OCI-LY7 (cell line): Measurements from ENCODE around the gene C1orf159. TPM values are rescaled to one million over a fixed set of nuclear protein-coding genes. Genes with fewer than 3 reads are reported as not detected.

Experiments
- BruUV-seq: library from RNA; stranded (reverse); fragments of 400-500 nt; replicated peaks from 2 replicates; lab custom pipeline; 2021; lab: Mats Ljungman, UMichigan
- CTCF ChIA-PET: fragments of 300-600 bp; sonication (Branson Sonifier 250); formaldehyde crosslinking; loops from one replicate; lab custom pipeline; 2022; ENCODE audit warnings: antibody characterized with exemption; ENCODE audit not compliant: unreplicated experiment; lab: Charles Lee
- POLR2A ChIA-PET: fragments of 300-600 bp; sonication (Branson Sonifier 250); formaldehyde crosslinking; loops from one replicate; lab custom pipeline; 2022; ENCODE audit warnings: antibody characterized with exemption; lab: Charles Lee
- DNase-seq: peaks from one replicate; pipeline ENCODE4 v3.0.0-alpha.2; 2015; ENCODE audit warnings: low spot score
- H2AFZ ChIP-seq: fragments of 200-600 bp; sonication (generic), shearing (Covaris generic); 2 replicates; pipeline ENCODE4 v1.6.1; 2014; ENCODE audit warnings: mild to moderate bottlenecking, antibody characterized with exemption, low read length, moderate library complexity
- H3K27ac ChIP-seq: fragments of 200-600 bp; sonication (generic); 2 replicates; pipeline ENCODE4 v1.5.1; 2014; ENCODE audit warnings: mixed run types, low read depth, mild to moderate bottlenecking, moderate library complexity, low read length, inconsistent platforms; ENCODE audit not compliant: poor library complexity, severe bottlenecking
- H3K36me3 ChIP-seq: fragments of 200-600 bp; sonication (generic); 2 replicates; pipeline ENCODE4 v1.6.1; 2014; ENCODE audit warnings: mild to moderate bottlenecking, antibody characterized with exemption, low read length, moderate library complexity, mixed read lengths; ENCODE audit not compliant: insufficient read depth
- H3K4me1 ChIP-seq: fragments of 200-600 bp; sonication (generic); 2 replicates; pipeline ENCODE4 v1.5.1; 2014; ENCODE audit warnings: mild to moderate bottlenecking, low read length; ENCODE audit not compliant: insufficient read depth, poor library complexity, severe bottlenecking
- H3K4me2 ChIP-seq: fragments of 200-600 bp; sonication (generic); 2 replicates; pipeline ENCODE4 v1.6.1; 2014; ENCODE audit warnings: mild to moderate bottlenecking, low read length
- H3K4me3 ChIP-seq: fragments of 200-600 bp; sonication (generic); 2 replicates; pipeline ENCODE4 v1.5.1; 2014; ENCODE audit warnings: mild to moderate bottlenecking, low read depth, low read length; ENCODE audit not compliant: poor library complexity, severe bottlenecking
- H3K79me2 ChIP-seq: fragments of 200-600 bp; sonication (generic); 2 replicates; pipeline ENCODE4 v1.6.1; 2016; ENCODE audit warnings: low read depth, mild to moderate bottlenecking, low read length, moderate library complexity, mixed read lengths; ENCODE audit not compliant: insufficient read depth
- H3K9me2 ChIP-seq: fragments of 200-600 bp; sonication (generic); 2 replicates; pipeline ENCODE4 v1.6.1; 2016; ENCODE audit warnings: mild to moderate bottlenecking, low read length, mixed read lengths; ENCODE audit not compliant: insufficient read depth
- H3K9me3 ChIP-seq: fragments of 200-600 bp; sonication (generic); 2 replicates; pipeline ENCODE4 v1.6.1; 2014; ENCODE audit warnings: mild to moderate bottlenecking, mixed run types, low read length, mixed read lengths
- H4K20me1 ChIP-seq: fragments of 200-600 bp; sonication (generic); 2 replicates; pipeline ENCODE4 v1.6.1; 2014; ENCODE audit warnings: mild to moderate bottlenecking, antibody characterized with exemption, low read length, moderate library complexity, mixed read lengths; ENCODE audit not compliant: insufficient read depth
- EZH2phosphoT487 ChIP-seq: fragments of 200-600 bp; sonication (generic); IDR thresholded peaks from 2 replicates; pipeline ENCODE4 v1.6.1; 2018; ENCODE audit warnings: low read depth, borderline replicate concordance, mild to moderate bottlenecking, mixed run types, antibody characterized with exemption, low read length, moderate library complexity, mixed read lengths
- intact Hi-C: fragments of 100-400 bp; cut with micrococcal nuclease; formaldehyde crosslinking; loops from one replicate; pipeline ENCODE4 v1.10.0; 2022; ENCODE audit not compliant: unreplicated experiment
- total RNA-seq, 2 experiments: library from RNA; depleted of rRNA in 1 of 2; stranded (reverse); fragments of >200 nt in 1 of 2; shearing (Covaris generic) in 1 of 2; gene quantifications; 2 replicates each; pipeline ENCODE4 v1.2.3, GENCODE V29; 2014 to 2022
- TF ChIP-seq, protein P1 (sequence below): fragments of 200-600 bp; sonication (generic); conservative IDR thresholded peaks from 2 replicates; pipeline ENCODE4 v1.5.1; 2014; ENCODE audit warnings: mild to moderate bottlenecking, antibody characterized with exemption, low read length, moderate library complexity, mixed read lengths

C1orf159 gene
- total RNA-seq, 2 experiments from 2014 or later, result 24.5 to 27.6 TPM

- H3K36me3 ChIP-seq, result no peaks in the 10 kb centered on the region
- BruUV-seq, result no TSS peak
- CTCF ChIA-PET, result no interaction called here
- no peaks in the 10 kb centered on the region for H3K79me2 ChIP-seq
- intact Hi-C loops, result no loop called here
- peaks cover 19% of the 10 kb centered on the region for H3K4me1 ChIP-seq
- peak overlapping the region; percentile 40; the same call in 1 of the 2 replicates for H3K4me2 ChIP-seq
- POLR2A ChIA-PET, result no interaction called here
- H4K20me1 ChIP-seq, result no peaks in the 10 kb centered on the region
- peak overlapping the region; percentile 64 for H3K27ac ChIP-seq
- H3K4me3 ChIP-seq, result no peak overlapping the region
- no peak for DNase-seq
- H3K9me2 ChIP-seq, result no peaks in the 10 kb centered on the region
- peak overlapping the region; percentile 84 for H2AFZ ChIP-seq
- TF ChIP-seq EZH2phosphoT487, result no peak
- TF ChIP-seq, protein P1, sequence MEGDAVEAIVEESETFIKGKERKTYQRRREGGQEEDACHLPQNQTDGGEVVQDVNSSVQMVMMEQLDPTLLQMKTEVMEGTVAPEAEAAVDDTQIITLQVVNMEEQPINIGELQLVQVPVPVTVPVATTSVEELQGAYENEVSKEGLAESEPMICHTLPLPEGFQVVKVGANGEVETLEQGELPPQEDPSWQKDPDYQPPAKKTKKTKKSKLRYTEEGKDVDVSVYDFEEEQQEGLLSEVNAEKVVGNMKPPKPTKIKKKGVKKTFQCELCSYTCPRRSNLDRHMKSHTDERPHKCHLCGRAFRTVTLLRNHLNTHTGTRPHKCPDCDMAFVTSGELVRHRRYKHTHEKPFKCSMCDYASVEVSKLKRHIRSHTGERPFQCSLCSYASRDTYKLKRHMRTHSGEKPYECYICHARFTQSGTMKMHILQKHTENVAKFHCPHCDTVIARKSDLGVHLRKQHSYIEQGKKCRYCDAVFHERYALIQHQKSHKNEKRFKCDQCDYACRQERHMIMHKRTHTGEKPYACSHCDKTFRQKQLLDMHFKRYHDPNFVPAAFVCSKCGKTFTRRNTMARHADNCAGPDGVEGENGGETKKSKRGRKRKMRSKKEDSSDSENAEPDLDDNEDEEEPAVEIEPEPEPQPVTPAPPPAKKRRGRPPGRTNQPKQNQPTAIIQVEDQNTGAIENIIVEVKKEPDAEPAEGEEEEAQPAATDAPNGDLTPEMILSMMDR, result no peak
- H3K9me3 ChIP-seq, result no peaks in the 10 kb centered on the region
Measured at GRCh38 chr1:1144843-1145546, 29.1 kb upstream of the C1orf159 start.

- intact Hi-C loops, result no loop called here
- POLR2A ChIA-PET, result interaction anchor here (0.8 kb wide), 1 partner anchor 15 kb away, joined by 3 read pairs; no protein-coding TSS in a partner anchor
- peak overlapping the region; percentile 40 for H3K4me2 ChIP-seq
Measured at GRCh38 chr1:1144122-1144842, 28.4 kb upstream of the C1orf159 start.

More at GRCh38 chr1:1144122-1144842, 28.4 kb upstream of the C1orf159 start:
- Histone ChIP-seq H3K36me3 (no peaks in the 10 kb centered on the region), H3K4me1 (peaks cover 19% of the 10 kb centered on the region), H3K27ac (peak overlapping the region; percentile 64), H3K79me2 (no peaks in the 10 kb centered on the region), H4K20me1 (no peaks in the 10 kb centered on the region), H3K9me2 (no peaks in the 10 kb centered on the region), H2AFZ (peak overlapping the region; percentile 84), H3K9me3 (no peaks in the 10 kb centered on the region), H3K4me3 (no peak overlapping the region)
- CTCF ChIA-PET, result no interaction called here
- peak; percentile 85 for DNase-seq
- no TSS peak for BruUV-seq
- TF ChIP-seq, protein P1, result no peak
- TF ChIP-seq EZH2phosphoT487, result no peak
